ENCODE measurements around the gene XRCC5.
"Not testable (repeated sequence)": the region's sequence is repeated elsewhere in the genome, so short reads cannot be mapped to it uniquely, and the experiment has no call there.

Gene XRCC5

DNA sequence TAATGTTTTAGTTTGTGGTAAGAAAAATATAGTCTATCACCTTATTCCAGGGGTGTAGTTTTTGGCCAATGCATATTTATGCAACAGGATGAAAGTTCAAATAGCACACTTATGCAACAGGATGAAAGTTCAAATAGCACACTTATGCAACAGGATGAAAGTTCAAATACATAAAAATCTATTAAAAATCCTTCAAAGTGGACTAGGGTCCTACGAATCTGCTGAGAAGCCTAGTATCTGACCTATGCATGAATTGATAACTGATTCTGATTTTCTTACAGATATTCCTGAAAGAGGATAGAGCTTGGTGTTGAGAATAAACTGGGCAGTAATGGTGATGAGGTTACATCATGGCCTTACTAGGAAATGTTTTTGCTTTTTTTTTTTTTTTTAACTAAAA is 30.4 kb upstream of the XRCC5 start:
- in situ Hi-C loops (cut with HindIII; ENCODE audit: low pct_unique_long_range_greater_than_20kb, low sequenced_read_pairs), result no loop called here
- no peak for DNase-seq (ENCODE audit: low read depth in 1 of 2, low spot score in 1 of 2)
- no peak for TF ChIP-seq JUND (IDR thresholded peaks at IDR 0.05; ENCODE audit: low read depth)

DNA sequence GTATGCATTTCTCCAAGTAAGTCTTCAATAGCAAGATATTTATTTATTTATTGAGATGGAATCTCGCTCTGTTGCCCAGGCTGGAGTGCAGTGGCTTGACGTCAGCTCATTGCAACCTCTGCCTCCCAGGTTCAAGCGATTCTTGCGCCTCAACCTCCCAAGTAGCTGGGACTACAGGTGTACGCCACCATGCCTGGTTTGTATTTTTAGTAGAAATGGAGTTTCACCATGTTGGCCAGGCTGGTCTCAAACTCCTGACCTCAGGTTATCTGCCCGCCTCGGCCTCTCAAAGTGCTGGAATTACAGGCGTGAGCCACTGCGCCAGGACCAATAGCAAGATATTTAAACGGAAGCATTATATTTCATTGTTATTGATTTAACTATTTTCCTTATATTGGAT is 29.1 kb upstream of the XRCC5 start:
- DNase-seq (ENCODE audit: low read depth in 1 of 2, low spot score in 1 of 2); in situ Hi-C loops (cut with HindIII; ENCODE audit: low pct_unique_long_range_greater_than_20kb, low sequenced_read_pairs): not testable (repeated sequence)

DNA sequence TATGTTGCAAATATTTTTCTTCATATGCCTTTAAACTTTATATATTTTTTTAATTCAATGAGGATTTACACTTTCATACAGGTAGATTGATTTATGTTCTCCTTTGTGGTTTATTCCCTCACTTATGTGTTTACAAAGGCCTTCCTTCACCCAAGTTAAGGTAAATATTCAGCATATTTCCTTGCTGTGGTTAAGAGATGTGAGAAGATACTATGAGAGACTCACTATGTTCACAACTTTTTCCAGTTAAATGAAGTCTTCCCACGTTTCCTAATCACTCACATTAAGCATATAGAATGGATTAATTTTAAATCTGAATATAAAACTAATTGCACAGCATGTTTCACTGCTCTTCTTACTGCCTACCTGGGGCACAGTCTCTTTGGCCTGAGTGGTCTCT is 28.1 kb upstream of the XRCC5 start:
- in situ Hi-C loops (cut with HindIII; ENCODE audit: low pct_unique_long_range_greater_than_20kb, low sequenced_read_pairs), result no loop called here
- TF ChIP-seq JUND (IDR thresholded peaks at IDR 0.05; ENCODE audit: low read depth), result no peak
- peak; percentile 21 to 65 for DNase-seq (ENCODE audit: low read depth in 1 of 2, low spot score in 1 of 2)

DNA sequence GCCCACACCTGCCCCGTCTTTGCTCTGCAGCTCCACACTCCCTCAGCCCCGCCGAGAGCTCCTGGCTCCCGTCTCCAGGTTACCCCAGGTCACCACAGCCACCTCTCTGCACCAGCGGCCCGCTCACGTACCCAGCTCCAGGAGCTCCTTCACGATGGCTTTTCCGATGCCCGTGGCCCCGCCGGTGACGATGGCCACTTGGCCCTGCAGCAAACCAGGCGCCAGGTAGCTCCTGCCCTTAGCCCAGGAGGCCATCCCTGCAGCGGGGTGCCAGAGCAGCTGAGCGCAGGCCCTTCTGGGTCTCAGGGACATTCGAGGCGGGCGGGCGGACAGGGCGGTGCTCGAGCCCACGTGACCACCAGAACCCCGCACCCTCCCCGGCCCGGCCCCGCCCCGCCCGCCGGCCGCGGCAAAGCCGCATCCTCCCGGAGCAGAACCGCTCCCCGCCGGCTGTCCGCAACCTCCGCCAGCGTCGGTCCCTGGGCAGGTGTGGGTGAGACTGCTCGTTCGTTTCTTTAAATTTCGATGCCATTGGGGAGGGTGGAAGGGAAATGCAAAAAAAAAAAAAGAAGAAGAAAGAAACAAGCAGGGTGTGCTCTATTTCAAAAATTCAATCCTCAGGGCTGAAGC is 27.5 kb upstream of the XRCC5 start, which contains the start of the genes PECR and TMEM169:
TSS of gene PECR (minus strand) at position 323 of the 630 bp plus-strand sequence. CDS start at position 255, 68 bp downstream.
TSS of gene TMEM169 (plus strand) at position 433 of the 630 bp plus-strand sequence. CDS start 14,045 bp downstream, outside the sequence.
- in situ Hi-C loops (cut with HindIII; ENCODE audit: low pct_unique_long_range_greater_than_20kb, low sequenced_read_pairs), result no loop called here
- no peak for TF ChIP-seq JUND (IDR thresholded peaks at IDR 0.05; ENCODE audit: low read depth)
- DNase-seq (ENCODE audit: low read depth in 1 of 2, low spot score in 1 of 2), result peak; percentile 77 to 80

DNA sequence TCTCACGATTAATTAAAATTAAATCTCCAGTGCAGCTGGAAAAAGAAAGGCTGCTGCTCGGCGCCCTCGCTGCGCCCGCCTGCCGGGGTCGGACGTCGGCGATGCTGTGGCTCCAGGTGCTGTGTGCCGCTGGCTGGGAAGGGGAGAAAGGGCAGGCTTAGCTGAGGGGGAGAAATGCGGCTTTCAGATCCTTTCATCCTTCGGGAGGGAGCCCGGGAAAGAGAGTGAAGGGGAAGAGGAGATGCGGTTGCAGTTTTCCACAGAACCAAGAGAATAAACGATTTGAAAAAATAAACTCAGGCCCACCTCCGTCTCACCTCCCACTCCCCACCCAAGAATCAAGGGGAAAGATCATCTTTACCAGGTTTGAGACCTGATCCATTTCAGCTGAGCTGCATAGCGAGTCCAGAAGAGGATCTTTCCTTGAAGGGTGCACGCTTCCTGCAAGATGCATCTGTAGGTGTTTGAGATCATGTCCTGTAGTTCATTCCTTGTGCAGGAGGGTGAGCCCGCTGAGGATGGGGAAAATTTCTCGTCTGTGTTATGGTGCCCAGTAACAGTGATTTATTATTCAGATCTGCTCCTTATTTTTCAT is 26.9 kb upstream of the XRCC5 start:
- in situ Hi-C loops (cut with HindIII; ENCODE audit: low pct_unique_long_range_greater_than_20kb, low sequenced_read_pairs), result no loop called here
- peak in 1 of 2 experiments; percentile 14 for DNase-seq (ENCODE audit: low read depth in 1 of 2, low spot score in 1 of 2)
- TF ChIP-seq JUND (IDR thresholded peaks at IDR 0.05; ENCODE audit: low read depth), result no peak

DNA sequence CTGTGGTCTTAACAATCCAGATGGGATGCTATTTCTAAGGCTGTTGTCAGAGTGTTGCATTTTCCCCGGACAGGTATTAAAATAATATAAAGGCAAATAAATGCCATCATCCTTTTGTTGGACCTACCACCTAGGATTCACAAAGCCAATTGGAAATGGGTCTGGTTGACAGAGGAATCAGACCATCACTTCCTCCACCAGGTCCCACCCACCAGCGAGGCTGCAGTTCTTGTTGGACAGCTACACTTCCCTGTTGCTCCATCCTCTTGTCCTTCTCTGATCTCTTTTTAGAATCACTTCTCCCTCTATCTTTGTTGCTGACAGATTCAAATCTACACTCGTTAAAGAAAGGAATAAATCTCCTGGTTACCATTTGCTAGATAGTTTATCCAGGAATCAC is 26.3 kb upstream of the XRCC5 start:
- DNase-seq (ENCODE audit: low read depth in 1 of 2, low spot score in 1 of 2), result peak in 1 of 2 experiments; percentile 22
- no peak for TF ChIP-seq JUND (IDR thresholded peaks at IDR 0.05; ENCODE audit: low read depth)

DNA sequence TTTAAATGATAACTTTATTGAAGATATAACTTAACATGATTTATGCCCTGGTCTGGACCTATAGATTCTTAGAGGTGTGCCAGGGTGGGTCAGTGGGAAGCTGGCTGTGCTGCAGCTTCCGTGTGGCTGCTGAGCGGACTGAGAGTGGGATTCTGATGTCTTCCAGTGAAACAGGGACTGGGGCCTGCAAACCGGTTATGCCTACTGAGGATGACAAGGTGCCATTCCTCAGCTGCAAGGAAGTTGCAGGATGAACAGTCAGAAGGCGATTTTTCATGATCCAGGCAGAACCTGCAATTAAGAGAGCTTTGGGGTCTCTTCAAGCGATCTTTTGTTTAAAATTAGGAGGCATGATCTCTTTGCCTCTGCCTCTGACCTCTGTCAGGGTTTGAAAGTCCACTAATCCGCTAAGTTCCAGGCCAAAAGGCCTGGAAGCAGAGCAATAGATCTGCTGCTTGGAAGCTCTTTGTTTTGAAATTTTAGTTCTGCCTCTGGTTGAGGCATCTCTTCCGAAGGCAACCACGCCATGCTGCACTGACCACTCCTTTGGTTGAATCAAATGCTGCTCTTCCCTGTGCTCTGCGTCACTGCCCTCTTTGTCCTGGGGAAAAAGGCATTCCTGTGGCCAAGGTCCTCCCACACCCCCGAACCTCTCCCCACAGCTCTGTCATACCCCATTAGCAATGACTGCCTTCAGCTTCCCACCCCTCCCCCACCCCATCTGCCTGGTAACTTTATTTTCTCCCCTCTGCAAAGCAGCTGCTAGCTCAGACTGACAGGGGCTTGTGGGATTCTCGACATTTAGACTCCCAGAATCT is 25.5 kb upstream of the XRCC5 start:
- no peak for DNase-seq (ENCODE audit: low read depth in 1 of 2, low spot score in 1 of 2)
- in situ Hi-C loops (cut with HindIII; ENCODE audit: low pct_unique_long_range_greater_than_20kb, low sequenced_read_pairs), result no loop called here
- TF ChIP-seq JUND (IDR thresholded peaks at IDR 0.05; ENCODE audit: low read depth), result no peak

More for the DNA sequence above, 26.3 kb upstream of the XRCC5 start:
- in situ Hi-C loops (cut with HindIII; ENCODE audit: low pct_unique_long_range_greater_than_20kb, low sequenced_read_pairs), result no loop called here

DNA sequence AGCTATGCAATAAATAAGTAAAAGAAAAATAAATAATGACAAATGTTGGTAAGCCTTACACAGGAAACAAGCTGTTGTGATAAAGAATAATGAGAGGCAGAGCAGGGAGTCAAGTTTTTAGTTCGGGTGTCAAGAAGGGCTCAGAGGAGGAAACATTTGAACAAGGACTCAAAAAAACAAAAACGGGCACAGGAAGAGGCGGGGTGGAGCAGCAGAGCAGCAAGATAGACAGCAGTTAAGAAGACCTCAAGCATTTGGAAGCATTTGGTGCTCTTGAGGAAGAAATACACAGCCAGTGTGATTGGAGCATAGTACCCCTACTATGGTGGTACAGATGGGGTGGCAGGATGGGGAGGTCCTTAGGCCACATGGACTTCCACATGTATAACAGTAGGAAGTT is 24.6 kb upstream of the XRCC5 start:
- TF ChIP-seq JUND (IDR thresholded peaks at IDR 0.05; ENCODE audit: low read depth), result no peak
- in situ Hi-C loops (cut with HindIII; ENCODE audit: low pct_unique_long_range_greater_than_20kb, low sequenced_read_pairs), result no loop called here
- no peak for DNase-seq (ENCODE audit: low read depth in 1 of 2, low spot score in 1 of 2)

DNA sequence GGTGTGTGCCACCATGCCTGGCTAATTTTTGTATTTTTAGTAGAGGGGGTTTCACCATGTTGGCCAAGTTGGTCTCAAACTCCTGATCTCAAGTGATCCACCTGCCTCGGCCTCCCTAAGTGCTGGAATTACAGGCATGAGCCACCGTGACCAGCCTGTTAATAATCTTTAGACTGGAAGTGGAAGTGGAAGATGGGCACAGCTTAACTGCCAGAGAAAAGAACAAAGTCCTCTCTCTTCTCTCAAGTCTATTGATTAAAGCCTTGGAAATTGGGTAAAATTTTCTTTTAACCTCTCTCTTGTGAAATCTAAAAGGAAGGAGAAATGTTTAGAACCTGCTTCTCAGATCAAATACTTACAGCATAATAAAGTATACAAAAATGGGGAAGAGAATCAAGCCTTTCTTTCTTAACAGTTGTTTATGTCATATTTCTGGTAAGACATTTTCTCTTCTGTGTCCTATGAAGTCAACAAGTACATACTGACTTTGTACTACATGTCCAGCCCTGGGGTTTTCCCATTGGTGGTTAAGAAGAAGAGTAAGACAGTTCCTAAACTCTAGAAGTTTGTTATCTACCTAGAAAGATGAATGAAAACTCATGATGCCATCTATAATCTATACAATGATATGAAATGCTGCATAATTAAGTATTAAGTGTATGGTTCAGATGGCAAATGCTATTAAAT is 22.8 kb upstream of the XRCC5 start:
- DNase-seq (ENCODE audit: low read depth in 1 of 2, low spot score in 1 of 2), result no peak
- in situ Hi-C loops (cut with HindIII; ENCODE audit: low pct_unique_long_range_greater_than_20kb, low sequenced_read_pairs), result no loop called here
- TF ChIP-seq JUND (IDR thresholded peaks at IDR 0.05; ENCODE audit: low read depth), result no peak

DNA sequence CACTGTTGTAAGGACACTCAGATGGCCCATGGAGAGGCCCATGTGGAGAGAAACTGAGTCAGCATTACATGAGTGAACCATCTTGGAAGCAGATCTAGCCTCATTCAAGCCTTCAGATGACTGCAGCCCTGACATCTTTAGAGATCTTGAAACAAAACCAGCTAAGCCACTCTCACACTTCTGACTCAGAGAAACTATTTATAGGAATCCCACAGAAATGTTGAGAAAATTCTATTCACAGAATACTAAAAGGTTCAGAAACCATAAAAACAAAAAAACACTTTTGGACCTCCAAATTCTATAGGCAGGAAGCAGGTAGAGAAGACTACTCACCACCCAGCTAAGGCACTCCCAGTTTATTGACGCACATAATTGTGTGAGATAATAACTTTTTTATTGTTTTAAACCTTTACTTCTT is 18.8 kb upstream of the XRCC5 start:
- DNase-seq (ENCODE audit: low read depth in 1 of 2, low spot score in 1 of 2), result no peak
- in situ Hi-C loops (cut with HindIII; ENCODE audit: low pct_unique_long_range_greater_than_20kb, low sequenced_read_pairs), result no loop called here
- no peak for TF ChIP-seq JUND (IDR thresholded peaks at IDR 0.05; ENCODE audit: low read depth)

DNA sequence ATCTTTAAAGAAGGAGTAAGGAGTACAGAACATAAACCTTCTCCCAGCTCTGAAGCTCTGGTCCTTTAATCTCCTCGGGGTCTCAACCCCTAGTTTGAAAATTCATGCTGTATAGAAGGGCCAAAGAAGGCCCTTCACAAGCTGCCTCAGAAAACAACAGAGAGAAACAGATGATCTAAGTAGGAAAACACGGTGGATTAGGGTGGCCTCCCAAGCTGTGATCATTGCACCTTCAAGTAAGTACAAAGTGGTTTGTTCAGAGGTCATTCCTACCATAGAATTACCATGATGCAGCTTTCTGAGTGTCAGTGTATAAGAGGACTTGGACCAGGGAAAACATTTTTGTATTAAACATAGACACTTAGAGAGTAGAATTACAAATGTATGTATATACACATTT is 16.5 kb upstream of the XRCC5 start:
- DNase-seq (ENCODE audit: low read depth in 1 of 2, low spot score in 1 of 2), result no peak
- no peak for TF ChIP-seq JUND (IDR thresholded peaks at IDR 0.05; ENCODE audit: low read depth)
- in situ Hi-C loops (cut with HindIII; ENCODE audit: low pct_unique_long_range_greater_than_20kb, low sequenced_read_pairs), result no loop called here

DNA sequence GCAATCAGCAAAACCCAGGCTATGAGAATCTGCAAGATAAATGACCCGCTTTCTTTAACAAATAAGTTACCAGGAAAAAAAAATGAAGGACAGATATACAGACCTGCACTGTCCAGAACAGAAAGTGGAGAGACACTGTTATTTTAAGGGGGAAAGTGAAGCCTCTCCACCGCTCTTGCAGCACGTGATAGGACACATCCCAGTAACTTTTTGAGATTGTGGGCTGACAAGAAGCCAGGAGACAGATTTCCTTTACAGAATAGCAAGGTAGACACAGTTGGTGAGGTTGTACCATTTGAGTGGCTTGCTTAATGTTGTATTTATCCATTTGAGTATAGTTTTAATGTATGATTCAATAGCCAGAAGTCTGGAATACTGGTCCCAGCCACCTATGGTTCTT is 14.4 kb upstream of the XRCC5 start:
- no peak for DNase-seq (ENCODE audit: low read depth in 1 of 2, low spot score in 1 of 2)
- in situ Hi-C loops (cut with HindIII; ENCODE audit: low pct_unique_long_range_greater_than_20kb, low sequenced_read_pairs), result no loop called here
- no peak for TF ChIP-seq JUND (IDR thresholded peaks at IDR 0.05; ENCODE audit: low read depth)

Data from T47D (cell line).